ENCODE measurements around the gene AP2A1.

Gene AP2A1

DNA sequence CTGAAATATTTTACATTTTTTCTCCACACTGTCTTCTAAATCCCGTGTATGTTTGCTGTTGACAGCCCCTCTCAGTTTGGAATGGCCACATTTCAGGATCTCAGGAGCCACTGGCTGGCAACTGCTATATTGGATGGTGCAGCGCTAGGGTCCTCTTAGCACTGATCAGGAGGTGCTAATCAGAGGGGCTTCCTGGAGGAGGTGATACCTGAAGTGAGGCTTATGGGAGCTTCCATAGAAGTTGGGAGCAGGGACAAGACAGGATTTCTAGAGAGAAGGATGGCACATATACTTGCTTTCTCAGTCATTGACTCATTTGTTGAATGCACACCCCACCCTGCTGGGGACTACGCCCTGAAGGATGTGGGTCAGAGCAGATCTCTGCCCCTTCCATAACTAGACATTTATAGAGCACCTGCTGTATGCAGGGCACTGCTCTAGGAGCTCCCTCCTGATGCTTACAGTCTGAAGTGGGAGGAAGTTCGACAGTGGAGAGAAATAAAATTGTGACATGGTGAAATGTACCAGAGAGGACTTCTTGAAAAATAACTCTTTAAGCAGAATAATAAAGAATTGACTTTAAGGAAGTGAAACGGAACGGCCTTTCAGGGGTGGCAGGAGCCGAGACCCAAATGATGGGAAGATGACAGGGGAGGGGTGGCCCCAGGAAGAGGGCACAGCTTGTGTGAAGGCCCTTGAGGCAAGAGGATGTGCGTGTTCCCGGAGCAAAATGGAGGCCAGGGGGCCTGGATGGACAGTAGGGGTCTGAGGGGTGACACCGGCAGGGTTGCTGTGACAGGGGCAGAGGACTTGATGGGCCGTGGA lies 13.1 kb downstream of the AP2A1 start:
- TF ChIP-seq, protein P1, sequence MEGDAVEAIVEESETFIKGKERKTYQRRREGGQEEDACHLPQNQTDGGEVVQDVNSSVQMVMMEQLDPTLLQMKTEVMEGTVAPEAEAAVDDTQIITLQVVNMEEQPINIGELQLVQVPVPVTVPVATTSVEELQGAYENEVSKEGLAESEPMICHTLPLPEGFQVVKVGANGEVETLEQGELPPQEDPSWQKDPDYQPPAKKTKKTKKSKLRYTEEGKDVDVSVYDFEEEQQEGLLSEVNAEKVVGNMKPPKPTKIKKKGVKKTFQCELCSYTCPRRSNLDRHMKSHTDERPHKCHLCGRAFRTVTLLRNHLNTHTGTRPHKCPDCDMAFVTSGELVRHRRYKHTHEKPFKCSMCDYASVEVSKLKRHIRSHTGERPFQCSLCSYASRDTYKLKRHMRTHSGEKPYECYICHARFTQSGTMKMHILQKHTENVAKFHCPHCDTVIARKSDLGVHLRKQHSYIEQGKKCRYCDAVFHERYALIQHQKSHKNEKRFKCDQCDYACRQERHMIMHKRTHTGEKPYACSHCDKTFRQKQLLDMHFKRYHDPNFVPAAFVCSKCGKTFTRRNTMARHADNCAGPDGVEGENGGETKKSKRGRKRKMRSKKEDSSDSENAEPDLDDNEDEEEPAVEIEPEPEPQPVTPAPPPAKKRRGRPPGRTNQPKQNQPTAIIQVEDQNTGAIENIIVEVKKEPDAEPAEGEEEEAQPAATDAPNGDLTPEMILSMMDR (IDR thresholded peaks at IDR 0.05; ENCODE audit: borderline replicate concordance, control extremely low read depth, extremely low read depth, insufficient read depth, missing control alignments): no peak
- DNase-seq (ENCODE audit: low spot score): no peak
- in situ Hi-C loops (cut with MboI; ENCODE audit: low sequenced_read_pairs, unreplicated experiment): no loop called here

DNA sequence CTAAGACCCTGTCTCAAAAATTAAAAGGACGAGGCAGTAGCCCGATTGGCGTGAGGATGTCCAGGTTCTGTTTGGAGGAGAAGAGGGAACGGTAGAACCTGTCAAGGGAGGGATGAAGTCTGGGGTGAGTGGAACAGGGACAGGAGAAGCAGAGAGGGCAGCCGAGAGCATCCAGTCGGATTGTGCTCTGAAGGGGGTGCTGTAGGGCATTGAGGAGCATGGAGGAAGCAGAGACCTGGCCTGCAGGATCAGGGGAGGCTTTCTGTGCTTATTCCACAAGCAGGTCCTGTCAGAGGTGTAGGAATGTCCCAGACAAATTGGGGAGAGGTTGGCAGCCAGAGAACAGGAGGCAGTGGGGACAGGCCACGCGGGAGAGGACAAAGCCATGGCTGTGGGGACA lies 14.1 kb downstream of the AP2A1 start:
- in situ Hi-C loops (cut with MboI; ENCODE audit: low sequenced_read_pairs, unreplicated experiment): no loop called here
- DNase-seq (ENCODE audit: low spot score): no peak
- TF ChIP-seq, protein P1 (IDR thresholded peaks at IDR 0.05; ENCODE audit: borderline replicate concordance, control extremely low read depth, extremely low read depth, insufficient read depth, missing control alignments): no peak

DNA sequence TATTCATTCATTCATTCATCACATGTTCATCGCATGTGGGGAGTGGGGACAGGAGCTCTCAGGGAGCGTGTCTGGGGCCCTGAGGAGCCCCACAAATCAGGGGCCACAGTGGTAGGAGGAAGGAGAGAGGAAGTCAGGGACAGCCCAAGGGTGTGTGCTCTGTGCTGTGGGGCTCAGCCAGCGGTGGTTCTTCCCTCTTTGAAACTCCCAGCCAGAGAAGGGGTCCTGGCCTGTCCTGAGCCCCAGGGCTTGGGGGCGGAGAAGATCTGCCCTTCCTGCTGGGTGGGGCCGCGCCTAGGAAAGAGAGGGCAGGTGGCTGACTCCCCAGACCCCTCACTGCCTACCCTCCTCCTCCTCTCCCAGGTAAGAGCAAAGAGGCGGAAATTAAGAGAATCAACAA lies 14.6 kb downstream of the AP2A1 start:
- in situ Hi-C loops (cut with MboI; ENCODE audit: low sequenced_read_pairs, unreplicated experiment): no loop called here
- TF ChIP-seq, protein P1 (IDR thresholded peaks at IDR 0.05; ENCODE audit: borderline replicate concordance, control extremely low read depth, extremely low read depth, insufficient read depth, missing control alignments): no peak
- DNase-seq (ENCODE audit: low spot score): no peak

DNA sequence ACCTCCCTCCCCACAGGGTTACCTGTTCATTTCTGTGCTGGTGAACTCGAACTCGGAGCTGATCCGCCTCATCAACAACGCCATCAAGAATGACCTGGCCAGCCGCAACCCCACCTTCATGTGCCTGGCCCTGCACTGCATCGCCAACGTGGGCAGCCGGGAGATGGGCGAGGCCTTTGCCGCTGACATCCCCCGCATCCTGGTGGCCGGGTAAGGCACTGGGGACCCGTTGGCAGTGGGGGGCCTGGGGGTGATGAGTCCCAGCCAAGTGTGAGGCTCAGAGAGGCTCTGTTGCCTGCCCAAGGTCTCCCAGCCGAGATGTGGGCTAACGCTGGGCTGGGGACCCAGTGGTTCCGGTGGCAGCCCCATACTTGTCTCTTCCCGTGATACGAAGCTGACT lies 15.7 kb downstream of the AP2A1 start:
- TF ChIP-seq, protein P1 (IDR thresholded peaks at IDR 0.05; ENCODE audit: borderline replicate concordance, control extremely low read depth, extremely low read depth, insufficient read depth, missing control alignments): no peak
- in situ Hi-C loops (cut with MboI; ENCODE audit: low sequenced_read_pairs, unreplicated experiment): no loop called here
- no peak for DNase-seq (ENCODE audit: low spot score)

DNA sequence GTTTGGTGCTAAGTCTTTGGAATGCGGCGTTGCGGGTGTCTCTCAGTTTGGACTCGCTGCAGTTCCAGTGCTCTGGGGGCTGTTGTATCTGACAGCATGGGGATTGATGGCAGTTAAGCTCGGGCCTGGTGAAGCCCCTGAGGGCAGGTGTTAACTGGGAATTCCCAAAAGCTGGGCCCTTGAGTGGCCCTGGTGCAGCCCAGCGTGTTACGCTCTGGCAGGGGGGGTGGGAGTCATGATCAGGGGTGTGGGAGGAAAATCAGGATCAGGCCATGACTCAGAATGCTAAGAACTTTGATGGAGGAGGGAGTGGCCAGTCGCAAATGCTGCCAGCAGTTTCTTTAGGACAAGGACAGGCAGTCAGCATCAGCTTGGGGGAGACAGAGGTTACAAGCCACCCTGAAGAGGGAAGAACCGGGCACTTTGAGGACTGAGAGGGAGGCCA lies 19.6 kb downstream of the AP2A1 start:
- TF ChIP-seq, protein P1 (IDR thresholded peaks at IDR 0.05; ENCODE audit: borderline replicate concordance, control extremely low read depth, extremely low read depth, insufficient read depth, missing control alignments): no peak
- in situ Hi-C loops (cut with MboI; ENCODE audit: low sequenced_read_pairs, unreplicated experiment): no loop called here
- DNase-seq (ENCODE audit: low spot score): no peak

DNA sequence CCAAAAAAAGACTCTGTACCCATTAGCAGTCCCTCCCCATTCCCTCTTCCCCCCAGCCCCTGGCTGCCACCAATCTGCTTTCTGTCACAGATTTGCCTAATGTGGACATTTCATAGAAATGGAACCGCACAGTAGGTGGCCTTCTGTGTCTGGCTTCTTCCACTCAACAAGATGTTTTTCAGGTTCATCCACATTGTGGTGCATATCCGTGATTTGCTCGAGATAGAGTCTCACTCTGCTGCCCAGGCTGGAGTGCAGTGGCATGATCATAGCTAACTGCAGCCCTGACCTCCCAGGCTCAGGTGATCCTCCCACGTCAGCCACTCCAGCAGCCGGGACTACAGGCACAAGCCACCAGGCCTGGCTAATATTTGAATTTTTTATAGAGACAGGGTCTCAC lies 20.9 kb downstream of the AP2A1 start:
- TF ChIP-seq, protein P1 (IDR thresholded peaks at IDR 0.05; ENCODE audit: borderline replicate concordance, control extremely low read depth, extremely low read depth, insufficient read depth, missing control alignments): no peak
- in situ Hi-C loops (cut with MboI; ENCODE audit: low sequenced_read_pairs, unreplicated experiment): no loop called here

More for the DNA sequence above, 20.9 kb downstream of the AP2A1 start:
- DNase-seq (ENCODE audit: low spot score): no peak
